ENCODE data around the gene MAD1L1.

The MAD1L1 gene

DNA sequence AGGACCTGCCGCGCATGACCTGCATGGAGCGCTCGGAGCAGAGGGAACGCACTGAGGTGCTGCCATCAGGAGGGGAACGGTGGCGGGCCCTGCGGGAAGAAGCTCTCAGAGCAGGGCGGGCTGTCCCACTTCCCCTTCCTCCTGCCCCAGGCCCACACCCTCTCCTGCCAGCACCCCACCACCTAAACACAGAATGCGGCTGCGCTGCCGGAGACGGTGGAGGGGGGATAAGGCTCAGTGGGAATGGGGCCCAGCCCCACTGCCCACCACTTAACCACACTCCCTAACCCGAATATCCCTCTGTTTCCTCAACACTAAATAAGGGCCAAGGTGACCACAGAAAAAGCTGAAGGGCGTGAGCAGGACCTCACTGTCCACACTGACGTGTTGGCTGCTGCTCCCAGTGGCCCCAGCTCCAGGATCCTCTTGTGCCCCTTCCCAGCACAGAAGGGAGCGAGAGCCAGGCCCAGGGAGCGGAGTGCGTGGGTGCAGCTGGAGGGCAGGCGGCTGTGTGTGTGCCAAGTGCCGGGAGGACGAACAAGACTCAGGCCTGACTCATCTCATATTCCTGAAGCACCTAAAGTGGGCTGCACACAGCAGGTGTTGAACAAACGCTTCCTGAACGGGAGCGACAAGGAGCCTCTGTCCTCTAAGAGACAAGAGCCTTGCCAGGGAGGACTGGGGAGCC, 116.8 kb downstream of the MAD1L1 start:
- peaks cover 40% of the 10 kb centered on the region for H3K4me1 ChIP-seq (ENCODE audit: control insufficient read depth, low read length)
- H3K27ac ChIP-seq (ENCODE audit: low read depth, low read length) = no peak overlapping the region
- H3K9me3 ChIP-seq (ENCODE audit: control insufficient read depth, insufficient read depth, low read length) = no peaks in the 10 kb centered on the region

GRCh38 chr7:2114926-2115759, 117.6 kb downstream of the MAD1L1 start:
- no peak overlapping the region for H3K4me3 ChIP-seq (ENCODE audit: low read length)
- H3K36me3 ChIP-seq (ENCODE audit: control insufficient read depth, low read length) = peaks cover 5% of the 10 kb centered on the region; the same call in 1 of the 2 replicates
- no peak overlapping the region for H3K4me2 ChIP-seq (ENCODE audit: low read length)
- peaks cover 6% of the 10 kb centered on the region for H3F3A ChIP-seq (ENCODE audit: control insufficient read depth, insufficient read depth)
- H3K27me3 ChIP-seq (ENCODE audit: control insufficient read depth, low read length) = no peaks in the 10 kb centered on the region
- H3K9me2 ChIP-seq (replicated peaks; ENCODE audit: control insufficient read depth, low read length) = no peaks in the 10 kb centered on the region
- H4K20me1 ChIP-seq (ENCODE audit: control insufficient read depth, insufficient read depth, low read depth, low read length) = no peaks in the 10 kb centered on the region
- peaks cover 23% of the 10 kb centered on the region for H3K79me2 ChIP-seq (ENCODE audit: control insufficient read depth, low read length)
- H3K9me3 ChIP-seq (ENCODE audit: control insufficient read depth, insufficient read depth, low read length) = no peaks in the 10 kb centered on the region
- H3K4me1 ChIP-seq (ENCODE audit: control insufficient read depth, low read length) = peaks cover 45% of the 10 kb centered on the region
- TF ChIP-seq EZH2phosphoT487 (IDR thresholded peaks at IDR 0.05; ENCODE audit: borderline replicate concordance, low read length) = no peak
- no peak overlapping the region for H3K27ac ChIP-seq (ENCODE audit: low read depth, low read length)

More for the DNA sequence above, 116.8 kb downstream of the MAD1L1 start:
- Histone ChIP-seq H3K36me3 (ENCODE audit: control insufficient read depth, low read length) (peaks cover 5% of the 10 kb centered on the region; the same call in 1 of the 2 replicates), H3K27me3 (ENCODE audit: control insufficient read depth, low read length) (no peaks in the 10 kb centered on the region), H3K9me2 (replicated peaks; ENCODE audit: control insufficient read depth, low read length) (no peaks in the 10 kb centered on the region), H3K79me2 (ENCODE audit: control insufficient read depth, low read length) (peaks cover 18% of the 10 kb centered on the region), H3K4me2 (ENCODE audit: low read length) (no peak overlapping the region), H3K4me3 (ENCODE audit: low read length) (no peak overlapping the region), H3F3A (ENCODE audit: control insufficient read depth, insufficient read depth) (no peaks in the 10 kb centered on the region), H4K20me1 (ENCODE audit: control insufficient read depth, insufficient read depth, low read depth, low read length) (no peaks in the 10 kb centered on the region)
- TF ChIP-seq, protein P1, sequence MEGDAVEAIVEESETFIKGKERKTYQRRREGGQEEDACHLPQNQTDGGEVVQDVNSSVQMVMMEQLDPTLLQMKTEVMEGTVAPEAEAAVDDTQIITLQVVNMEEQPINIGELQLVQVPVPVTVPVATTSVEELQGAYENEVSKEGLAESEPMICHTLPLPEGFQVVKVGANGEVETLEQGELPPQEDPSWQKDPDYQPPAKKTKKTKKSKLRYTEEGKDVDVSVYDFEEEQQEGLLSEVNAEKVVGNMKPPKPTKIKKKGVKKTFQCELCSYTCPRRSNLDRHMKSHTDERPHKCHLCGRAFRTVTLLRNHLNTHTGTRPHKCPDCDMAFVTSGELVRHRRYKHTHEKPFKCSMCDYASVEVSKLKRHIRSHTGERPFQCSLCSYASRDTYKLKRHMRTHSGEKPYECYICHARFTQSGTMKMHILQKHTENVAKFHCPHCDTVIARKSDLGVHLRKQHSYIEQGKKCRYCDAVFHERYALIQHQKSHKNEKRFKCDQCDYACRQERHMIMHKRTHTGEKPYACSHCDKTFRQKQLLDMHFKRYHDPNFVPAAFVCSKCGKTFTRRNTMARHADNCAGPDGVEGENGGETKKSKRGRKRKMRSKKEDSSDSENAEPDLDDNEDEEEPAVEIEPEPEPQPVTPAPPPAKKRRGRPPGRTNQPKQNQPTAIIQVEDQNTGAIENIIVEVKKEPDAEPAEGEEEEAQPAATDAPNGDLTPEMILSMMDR (IDR thresholded peaks at IDR 0.05; ENCODE audit: low read depth, low read length, poor library complexity, severe bottlenecking) = no peak
- TF ChIP-seq EZH2phosphoT487 (IDR thresholded peaks at IDR 0.05; ENCODE audit: borderline replicate concordance, low read length) = no peak

DNA sequence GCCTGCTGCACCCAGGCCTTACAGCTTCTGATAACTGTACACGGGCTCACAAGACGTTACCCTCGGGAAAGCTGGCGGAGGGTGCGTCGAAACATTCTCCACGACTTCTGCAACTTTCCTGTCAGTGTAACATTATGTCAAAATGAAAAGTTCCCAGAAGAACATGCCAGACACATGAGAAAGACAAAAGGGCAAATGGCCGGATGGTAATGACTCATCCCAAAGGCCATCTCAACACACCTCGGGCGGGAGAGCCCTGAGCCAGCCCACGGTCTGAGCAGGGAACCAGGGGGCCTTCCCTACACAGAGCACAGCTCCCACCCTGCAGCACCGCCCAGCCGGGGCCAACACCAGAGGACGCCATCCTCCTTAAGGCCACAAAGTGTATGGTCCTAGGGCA, 118.7 kb downstream of the MAD1L1 start:
- Histone ChIP-seq H3K36me3 (ENCODE audit: control insufficient read depth, low read length) (peaks cover 5% of the 10 kb centered on the region; the same call in 1 of the 2 replicates), H3K4me3 (ENCODE audit: low read length) (no peak overlapping the region), H3K9me2 (replicated peaks; ENCODE audit: control insufficient read depth, low read length) (no peaks in the 10 kb centered on the region), H3F3A (ENCODE audit: control insufficient read depth, insufficient read depth) (peaks cover 16% of the 10 kb centered on the region), H3K4me2 (ENCODE audit: low read length) (no peak overlapping the region), H3K4me1 (ENCODE audit: control insufficient read depth, low read length) (peaks cover 53% of the 10 kb centered on the region), H3K9me3 (ENCODE audit: control insufficient read depth, insufficient read depth, low read length) (no peaks in the 10 kb centered on the region), H4K20me1 (ENCODE audit: control insufficient read depth, insufficient read depth, low read depth, low read length) (no peaks in the 10 kb centered on the region), H3K27me3 (ENCODE audit: control insufficient read depth, low read length) (no peaks in the 10 kb centered on the region), H3K79me2 (ENCODE audit: control insufficient read depth, low read length) (peaks cover 23% of the 10 kb centered on the region), H3K27ac (ENCODE audit: low read depth, low read length) (no peak overlapping the region)
- TF ChIP-seq, protein P1 (IDR thresholded peaks at IDR 0.05; ENCODE audit: low read depth, low read length, poor library complexity, severe bottlenecking) = no peak
- no peak for TF ChIP-seq EZH2phosphoT487 (IDR thresholded peaks at IDR 0.05; ENCODE audit: borderline replicate concordance, low read length)
